MG63 (cell line): ENCODE measurements around the gene NEU4. TPM values are rescaled to one million over a fixed set of nuclear protein-coding genes. Genes with fewer than 3 reads are reported as not detected.

Source experiments
- DNase-seq: peaks from one replicate; pipeline ENCODE4 v3.0.0-alpha.2; 2020
- H3K27me3 ChIP-seq: fragments of 250-450 bp; sonication (Bioruptor Pico); 2 replicates; pipeline ENCODE4 v1.5.1; 2020; ENCODE audit warnings: mild to moderate bottlenecking, moderate library complexity
- H3K36me3 ChIP-seq: fragments of 250-450 bp; sonication (Bioruptor Pico); 2 replicates; pipeline ENCODE4 v1.5.1; 2020; ENCODE audit warnings: mild to moderate bottlenecking, moderate library complexity
- H3K4me3 ChIP-seq: fragments of 250-450 bp; sonication (Bioruptor Pico); 2 replicates; pipeline ENCODE4 v1.5.1; 2020; ENCODE audit warnings: mild to moderate bottlenecking, moderate library complexity
- H3K9me3 ChIP-seq: fragments of 250-450 bp; sonication (Bioruptor Pico); 2 replicates; pipeline ENCODE4 v1.5.1; 2020; ENCODE audit warnings: mild to moderate bottlenecking, moderate library complexity
- total RNA-seq: library from RNA; depleted of rRNA; stranded (reverse); fragments of >200 nt; shearing (Covaris generic); gene quantifications from 2 replicates; pipeline ENCODE4 v1.2.3, GENCODE V29; 2014; ENCODE audit warnings: low replicate concordance; rRNA removed

Gene NEU4
- total RNA-seq, 1 experiment from 2014 or later = not detected

DNA sequence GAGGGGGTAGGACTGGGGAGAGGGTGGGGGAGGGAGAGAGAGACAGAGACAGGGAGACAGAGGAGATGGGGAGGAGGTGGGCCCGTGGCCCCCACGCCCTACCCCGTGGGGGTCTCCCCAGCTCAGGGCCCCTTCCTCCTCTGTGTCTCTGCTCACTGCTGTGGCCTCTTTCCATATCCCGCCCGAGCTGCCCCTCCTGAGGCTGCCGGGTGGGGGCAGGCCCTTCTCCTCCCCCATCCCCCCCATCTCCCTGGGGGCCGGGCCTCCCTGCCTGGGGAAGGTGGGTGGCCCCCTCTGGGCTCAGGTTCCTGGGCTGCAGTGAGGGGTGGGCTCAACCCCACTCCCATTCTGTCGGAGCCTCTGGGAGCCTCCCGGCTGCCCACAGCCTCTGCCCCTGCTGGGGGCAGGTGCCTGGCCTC lies 50.0 kb downstream of the NEU4 start:
- Histone ChIP-seq H3K36me3 (no peaks in the 10 kb centered on the region), H3K27me3 (no peaks in the 10 kb centered on the region), H3K4me3 (no peak overlapping the region), H3K9me3 (no peaks in the 10 kb centered on the region)
- DNase-seq = no peak

DNA sequence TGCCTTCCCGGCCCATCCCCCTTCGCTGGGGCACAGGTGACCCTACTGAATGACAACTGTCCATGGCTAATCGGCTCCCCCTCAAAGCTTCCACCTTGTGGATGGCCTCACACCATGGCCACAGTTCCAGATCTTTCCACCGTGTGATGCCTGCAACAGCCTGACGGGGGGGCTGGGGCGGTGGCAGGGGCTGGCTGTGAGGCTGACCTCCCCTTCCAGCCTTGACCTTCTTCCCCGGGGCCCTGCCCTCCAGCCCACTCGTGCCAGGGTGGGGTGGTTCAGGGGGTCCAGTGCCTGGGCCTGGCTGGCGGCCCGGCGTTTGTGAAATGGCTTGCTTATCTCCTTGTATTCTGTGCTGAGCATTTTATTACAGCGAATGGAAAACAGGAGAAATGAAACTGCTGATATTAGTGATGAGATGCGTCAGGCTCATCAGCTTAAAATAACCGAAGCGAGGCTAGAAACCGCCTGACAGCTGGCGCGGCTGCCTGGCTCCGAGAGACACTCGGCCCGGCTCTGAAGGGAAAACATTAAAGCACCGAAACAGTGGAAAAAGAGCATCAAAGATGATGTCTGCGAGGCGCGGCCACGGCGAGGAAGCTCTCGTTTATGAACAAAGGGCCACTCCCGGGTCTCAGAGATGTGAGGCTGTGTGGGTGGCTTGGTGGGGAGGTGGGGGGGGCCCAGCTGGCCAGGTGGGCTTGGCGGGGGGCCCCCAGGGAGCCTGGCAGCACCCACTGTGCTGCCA lies 50.6 kb downstream of the NEU4 start:
- DNase-seq = peak; percentile 34
- H3K36me3 ChIP-seq = no peaks in the 10 kb centered on the region
- no peaks in the 10 kb centered on the region for H3K27me3 ChIP-seq
- no peak overlapping the region for H3K4me3 ChIP-seq
- H3K9me3 ChIP-seq = peaks cover under 1% of the 10 kb centered on the region; the same call in 1 of the 2 replicates

DNA sequence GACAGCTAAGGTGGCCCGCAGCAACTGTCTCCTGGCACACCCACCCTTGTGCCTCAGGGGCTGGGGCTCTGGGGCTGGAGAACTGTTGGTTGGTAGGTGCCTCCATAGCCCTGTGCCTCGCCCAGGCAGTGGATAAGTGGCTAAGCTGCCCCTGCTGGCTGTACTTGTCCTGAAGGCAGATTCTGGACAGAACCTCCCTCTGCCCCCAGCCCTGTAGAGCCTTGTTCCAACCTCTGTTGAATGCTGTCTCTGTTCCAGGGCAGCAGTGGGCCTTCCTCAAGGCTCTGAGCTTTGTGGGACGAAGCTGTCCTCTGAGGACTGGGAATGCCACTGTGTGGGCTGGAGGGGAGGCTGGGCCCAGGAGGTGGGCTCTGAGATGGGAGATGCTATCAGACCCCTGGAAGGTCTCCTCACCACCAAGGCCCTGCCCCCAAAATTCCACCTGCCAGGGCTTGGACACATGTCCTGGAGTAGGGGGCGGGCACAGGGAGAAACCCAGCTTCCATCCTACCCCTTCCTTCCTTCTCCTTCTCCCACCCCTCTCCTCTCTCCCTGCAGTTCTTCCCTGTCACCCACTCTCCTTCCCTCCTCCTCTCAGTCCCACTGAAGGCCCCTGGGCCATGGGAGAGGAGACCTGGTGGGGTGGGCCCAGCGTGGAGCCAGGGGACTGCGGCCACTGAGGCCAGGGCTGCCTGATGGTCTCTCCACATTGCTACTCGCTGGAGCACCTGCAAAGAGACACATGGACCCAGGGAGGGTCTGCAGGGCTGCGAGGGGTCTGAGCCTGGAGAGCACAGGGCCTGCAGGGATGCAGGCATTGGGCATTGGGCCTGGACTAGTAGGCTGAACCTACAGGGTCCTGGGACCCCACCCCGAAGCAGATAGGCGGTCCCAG lies 51.4 kb downstream of the NEU4 start:
- no peak overlapping the region for H3K4me3 ChIP-seq
- no peak for DNase-seq
- H3K27me3 ChIP-seq = no peaks in the 10 kb centered on the region
- H3K9me3 ChIP-seq = peaks cover 6% of the 10 kb centered on the region; the same call in 1 of the 2 replicates
- H3K36me3 ChIP-seq = no peaks in the 10 kb centered on the region

DNA sequence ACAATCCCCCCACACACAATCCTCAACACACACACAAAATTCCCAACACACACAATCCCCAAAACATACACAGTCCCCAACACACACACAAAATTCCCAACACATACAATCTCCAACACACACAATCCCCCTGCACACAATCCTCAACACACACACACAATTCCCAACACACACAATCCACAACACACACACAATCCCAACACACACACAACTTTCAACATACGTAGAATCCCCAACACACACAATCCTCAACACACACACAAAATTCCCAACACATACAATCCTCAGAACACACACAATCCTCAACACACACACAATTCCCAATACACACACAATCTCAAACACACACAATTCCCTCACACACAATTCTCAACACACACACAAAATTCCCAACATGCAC lies 52.3 kb downstream of the NEU4 start:
- Histone ChIP-seq H3K36me3 (no peaks in the 10 kb centered on the region), H3K4me3 (no peak overlapping the region), H3K27me3 (no peaks in the 10 kb centered on the region), H3K9me3 (peaks cover 6% of the 10 kb centered on the region; the same call in 1 of the 2 replicates)
- no peak for DNase-seq

DNA sequence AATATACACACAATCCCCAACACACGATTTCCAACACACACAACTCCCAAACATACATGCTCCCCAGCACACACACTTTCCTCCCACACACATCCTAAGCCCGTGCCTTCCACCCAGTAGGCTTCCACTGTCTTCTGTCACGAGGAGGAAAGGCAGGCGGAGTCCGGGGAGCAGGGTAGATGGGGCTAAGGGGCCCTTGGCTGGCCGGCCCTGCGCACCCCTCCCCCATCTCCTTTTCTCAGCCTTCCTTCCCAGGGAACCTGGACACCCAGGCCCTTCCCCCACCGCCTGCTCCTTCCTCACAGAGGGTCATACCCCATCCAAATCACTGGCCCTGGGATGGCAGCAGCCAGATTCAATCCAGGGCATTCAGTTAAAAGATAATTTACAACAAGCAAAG lies 53.1 kb downstream of the NEU4 start:
- no peak for DNase-seq
- no peak overlapping the region for H3K4me3 ChIP-seq
- no peaks in the 10 kb centered on the region for H3K36me3 ChIP-seq
- H3K9me3 ChIP-seq = peaks cover 6% of the 10 kb centered on the region; the same call in 1 of the 2 replicates
- H3K27me3 ChIP-seq = no peaks in the 10 kb centered on the region

DNA sequence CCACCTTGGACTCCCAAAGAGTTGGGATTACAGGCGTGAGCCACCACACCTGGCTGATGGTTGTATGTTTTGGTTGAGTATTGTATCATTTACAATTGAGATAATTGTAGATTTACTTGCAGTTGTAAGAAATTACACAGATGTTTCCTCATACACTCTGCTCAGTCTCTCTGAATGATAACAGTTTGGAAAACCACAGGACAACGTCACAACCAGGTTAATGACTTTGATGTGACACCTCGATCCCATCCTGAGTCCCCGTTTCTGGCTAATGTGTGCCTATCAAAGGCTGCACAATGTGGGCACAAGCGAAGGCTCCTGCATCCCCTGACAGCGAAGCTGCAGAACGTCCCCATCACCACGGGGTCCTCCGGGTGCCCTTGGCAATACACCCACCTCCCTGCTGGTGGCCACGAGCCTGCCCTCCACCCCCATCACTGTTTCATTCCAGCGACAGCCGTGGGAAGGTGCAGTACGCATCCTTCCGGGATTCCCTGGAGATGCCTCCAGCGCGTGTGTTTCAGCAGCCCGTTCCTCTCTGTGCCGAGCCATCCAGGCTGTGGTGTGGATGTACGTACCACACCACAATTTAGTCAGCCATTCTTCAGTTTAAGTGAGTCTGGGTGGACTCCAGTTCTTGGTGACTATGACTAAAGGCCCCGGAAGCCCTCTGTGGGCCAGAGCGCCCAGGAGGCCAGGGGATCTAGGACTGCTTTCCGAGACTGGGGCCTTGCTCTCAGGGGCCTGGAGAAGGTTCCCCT lies 54.0 kb downstream of the NEU4 start:
- Histone ChIP-seq H3K4me3 (no peak overlapping the region), H3K27me3 (no peaks in the 10 kb centered on the region), H3K36me3 (no peaks in the 10 kb centered on the region), H3K9me3 (peaks cover 6% of the 10 kb centered on the region; the same call in 1 of the 2 replicates)
- no peak for DNase-seq

DNA sequence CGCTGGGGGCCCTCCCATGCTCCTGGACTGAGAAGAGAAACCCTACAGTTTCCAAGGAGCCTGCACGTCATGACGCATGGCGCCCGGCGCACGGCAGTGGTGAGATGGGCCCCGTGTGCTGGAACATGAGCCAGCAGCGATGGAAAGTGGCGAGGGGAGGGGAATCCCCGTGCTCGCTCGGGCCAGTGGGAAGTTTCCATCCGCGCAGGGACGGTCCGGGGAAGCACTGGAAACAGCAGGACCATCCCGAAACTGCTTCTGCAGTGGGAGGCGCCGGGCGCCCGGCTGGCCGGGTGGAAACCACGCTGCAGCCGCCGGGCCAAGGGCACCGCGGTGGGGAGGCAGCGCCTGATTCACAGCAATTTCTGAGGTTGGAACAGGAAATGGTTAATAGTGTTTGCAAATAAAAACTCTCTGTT lies 54.6 kb downstream of the NEU4 start:
- no peak overlapping the region for H3K4me3 ChIP-seq
- no peaks in the 10 kb centered on the region for H3K36me3 ChIP-seq
- no peak for DNase-seq
- peaks cover 6% of the 10 kb centered on the region; the same call in 1 of the 2 replicates for H3K9me3 ChIP-seq
- no peaks in the 10 kb centered on the region for H3K27me3 ChIP-seq

DNA sequence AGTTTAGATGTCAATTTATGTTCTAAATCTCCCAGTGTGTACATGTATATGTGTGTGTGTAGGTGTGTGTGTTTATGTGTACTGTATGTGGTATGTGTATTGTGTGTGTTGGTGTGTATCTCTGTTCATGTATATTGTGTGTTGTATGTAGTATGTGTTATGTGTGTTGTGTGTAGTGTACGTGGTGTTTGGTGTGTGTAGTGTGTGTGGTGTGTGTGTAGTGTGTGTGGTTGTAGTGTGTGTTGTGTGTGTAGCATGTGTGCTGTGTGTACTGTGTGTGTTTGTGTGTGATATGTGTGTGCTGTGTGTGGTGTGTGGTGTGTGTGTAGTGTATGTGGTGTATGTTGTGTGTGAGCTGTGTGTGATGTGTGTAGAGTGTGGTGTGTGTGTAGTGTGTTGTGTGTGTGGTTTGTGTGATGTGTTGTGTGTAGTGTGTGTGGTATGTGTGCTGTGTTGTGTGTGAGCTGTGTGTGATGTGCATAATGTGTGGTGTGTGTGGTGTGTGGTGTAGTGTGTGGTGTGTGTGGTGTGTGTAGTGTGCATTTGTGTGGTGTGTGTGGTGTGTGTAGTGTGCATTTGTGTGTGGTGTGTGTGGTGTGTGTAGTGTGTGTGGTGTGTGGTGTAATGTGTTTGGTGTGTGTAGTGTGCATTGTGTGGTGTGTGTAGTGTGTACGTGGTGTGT lies 55.3 kb downstream of the NEU4 start:
- Histone ChIP-seq H3K36me3 (no peaks in the 10 kb centered on the region), H3K4me3 (no peak overlapping the region), H3K27me3 (no peaks in the 10 kb centered on the region), H3K9me3 (peaks cover 6% of the 10 kb centered on the region; the same call in 1 of the 2 replicates)
- no peak for DNase-seq

DNA sequence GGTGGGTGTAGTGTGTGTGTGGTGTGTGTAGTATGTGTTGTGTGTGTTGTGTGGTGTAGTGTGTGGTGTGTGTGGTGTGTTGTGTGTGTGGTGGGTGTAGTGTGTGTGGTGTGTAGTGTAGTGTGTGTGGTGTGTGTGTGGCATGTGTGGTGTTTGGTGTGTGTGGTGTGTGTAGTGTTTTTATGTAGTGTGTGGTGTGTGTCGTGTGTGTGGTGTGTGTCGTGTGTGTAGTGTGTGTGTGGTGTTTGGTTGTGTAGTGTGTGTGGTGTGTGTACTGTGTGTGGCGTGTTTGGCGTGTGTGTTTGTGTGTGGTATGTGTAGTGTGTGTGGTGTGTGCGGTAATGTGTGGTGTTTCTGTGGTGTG lies 55.8 kb downstream of the NEU4 start:
- H3K9me3 ChIP-seq = peaks cover 6% of the 10 kb centered on the region; the same call in 1 of the 2 replicates
- no peaks in the 10 kb centered on the region for H3K36me3 ChIP-seq
- H3K4me3 ChIP-seq = no peak overlapping the region
- DNase-seq = no peak
- H3K27me3 ChIP-seq = no peaks in the 10 kb centered on the region

DNA sequence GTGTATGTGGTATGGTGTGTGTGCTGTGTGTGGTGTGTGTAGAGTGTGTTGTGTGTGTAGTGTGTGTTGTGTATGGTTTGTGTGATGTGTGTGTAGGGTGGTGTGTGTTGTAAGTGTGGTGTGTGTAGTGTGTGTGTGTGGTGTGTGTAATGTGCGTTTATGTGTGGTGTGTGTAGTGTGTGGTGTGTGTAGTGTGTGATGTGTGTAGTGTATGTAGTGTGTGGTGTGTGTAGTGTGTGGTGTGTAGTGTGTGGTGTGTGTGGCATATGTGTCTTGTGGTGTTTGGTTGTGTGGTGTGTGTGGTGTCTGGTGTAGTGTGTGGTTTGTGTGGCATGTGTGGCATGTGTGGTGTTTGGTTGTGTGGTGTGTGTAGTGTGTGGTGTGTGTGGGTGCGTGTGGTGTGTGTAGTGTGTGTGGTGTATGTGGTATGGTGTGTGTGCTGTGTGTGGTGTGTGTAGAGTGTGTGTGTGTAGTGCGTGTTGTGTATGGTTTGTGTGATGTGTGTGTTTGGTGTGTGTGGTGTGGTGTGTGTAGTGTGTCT lies 56.5 kb downstream of the NEU4 start:
- H3K9me3 ChIP-seq = peaks cover 6% of the 10 kb centered on the region; the same call in 1 of the 2 replicates
- no peak for DNase-seq
- H3K36me3 ChIP-seq = no peaks in the 10 kb centered on the region
- no peak overlapping the region for H3K4me3 ChIP-seq
- H3K27me3 ChIP-seq = no peaks in the 10 kb centered on the region

DNA sequence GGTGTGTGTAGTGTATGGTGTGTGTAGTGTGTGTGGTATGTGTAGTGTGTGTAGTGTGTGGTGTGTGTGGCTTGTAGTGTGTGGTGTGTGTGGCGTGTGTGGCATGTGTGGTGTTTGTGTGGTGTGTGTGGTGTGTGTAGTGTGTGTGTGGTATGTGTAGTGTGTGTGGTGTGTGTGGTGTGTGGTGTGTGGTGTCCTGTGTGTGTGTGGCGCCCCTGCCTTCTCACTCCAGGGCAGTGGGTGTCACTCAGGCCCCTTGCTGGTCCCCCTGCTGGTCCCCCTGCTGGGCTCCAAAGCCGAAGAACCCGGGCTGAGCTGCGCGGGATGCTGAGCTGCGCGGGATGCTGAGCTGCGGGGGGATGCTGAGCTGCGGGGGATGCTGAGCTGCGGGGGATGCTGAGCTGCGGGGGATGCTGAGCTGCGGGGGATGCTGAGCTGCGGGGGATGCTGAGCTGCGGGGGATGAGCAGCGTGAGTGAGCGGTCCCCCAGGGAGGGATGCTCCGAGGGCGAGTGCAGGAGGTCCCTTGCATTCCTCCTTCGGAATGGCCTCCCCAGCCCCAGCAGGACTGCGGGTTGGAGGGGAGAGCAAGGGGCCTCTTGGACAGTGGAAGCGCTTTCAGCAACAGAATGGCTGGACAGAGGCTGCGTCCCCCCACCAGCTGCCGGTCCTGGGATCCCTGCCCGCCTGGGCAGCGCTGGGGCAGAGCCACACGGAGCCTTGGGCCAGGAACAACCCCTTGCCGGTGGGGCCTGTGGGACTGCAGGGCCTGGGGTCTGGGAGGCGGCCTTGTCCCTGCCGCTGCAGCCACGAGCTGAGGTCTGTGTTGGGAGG lies 57.2 kb downstream of the NEU4 start:
- peak; percentile 41 for DNase-seq
- Histone ChIP-seq H3K36me3 (no peaks in the 10 kb centered on the region), H3K4me3 (no peak overlapping the region), H3K9me3 (peaks cover 6% of the 10 kb centered on the region; the same call in 1 of the 2 replicates), H3K27me3 (no peaks in the 10 kb centered on the region)

Other genes starting within 250 kb of the NEU4 start
- 72.2 and 110 TPM in 2 replicates for gene THAP4, start 172.0 kb upstream of the NEU4 start, total RNA-seq
- 47.9 and 83.9 TPM in 2 replicates for gene ATG4B, start 171.5 kb upstream of the NEU4 start, total RNA-seq
- gene DTYMK, start 122.4 kb upstream of the NEU4 start, total RNA-seq = 48.4 and 87.7 TPM in 2 replicates
- 10.3 and 45.2 TPM in 2 replicates for gene ING5, start 107.2 kb upstream of the NEU4 start, total RNA-seq
- gene D2HGDH, start 74.6 kb upstream of the NEU4 start, total RNA-seq = 18.7 and 28.1 TPM in 2 replicates
- gene GAL3ST2, start 32.4 kb upstream of the NEU4 start, total RNA-seq = 1.7 TPM in 1 of 2 replicates, not detected in the other
- gene PDCD1, start 49.7 kb downstream of the NEU4 start, total RNA-seq = not detected in 2 replicates
- not detected in 2 replicates for gene RTP5, start 60.5 kb downstream of the NEU4 start, total RNA-seq